WTC11 (cell line): ENCODE measurements around the gene CD207. TPM values are rescaled to one million over a fixed set of nuclear protein-coding genes. Genes with fewer than 3 reads are reported as not detected.
A peak's percentile ranks its signal among the peaks of the same experiment; 100 is the strongest.

Source experiments
- ATF1 ChIP-seq: sonication (generic); formaldehyde crosslinking; IDR thresholded peaks from 2 replicates; pipeline ENCODE4 v1.8.1; 2023; ENCODE audit warnings: mild to moderate bottlenecking, moderate library complexity, missing genetic modification reagents
- E2F1 ChIP-seq: sonication (generic); formaldehyde crosslinking; IDR thresholded peaks from 2 replicates; pipeline ENCODE4 v1.8.0; 2022; ENCODE audit warnings: mild to moderate bottlenecking, missing genetic modification reagents
- EMX1 ChIP-seq: fragments of 250-450 bp; sonication (Bioruptor Pico); IDR thresholded peaks from 2 replicates; pipeline ENCODE4 v1.8.0; 2021; ENCODE audit warnings: mild to moderate bottlenecking
- FOXK1 ChIP-seq: sonication (generic); formaldehyde crosslinking; IDR thresholded peaks from 2 replicates; pipeline ENCODE4 v1.8.0; 2022; ENCODE audit warnings: mild to moderate bottlenecking, moderate library complexity, missing genetic modification reagents
- HMGA2 ChIP-seq: fragments of 250-450 bp; sonication (Bioruptor Pico); IDR thresholded peaks from 2 replicates; pipeline ENCODE4 v1.4.0; 2021; ENCODE audit warnings: mild to moderate bottlenecking, moderate library complexity
- HMGXB4 ChIP-seq: sonication (generic); formaldehyde crosslinking; IDR thresholded peaks from 2 replicates; pipeline ENCODE4 v1.8.1; 2023; ENCODE audit warnings: mild to moderate bottlenecking, moderate library complexity, missing genetic modification reagents
- MAX ChIP-seq: sonication (generic); formaldehyde crosslinking; IDR thresholded peaks from 2 replicates; pipeline ENCODE4 v1.8.0; 2022; ENCODE audit warnings: mild to moderate bottlenecking, missing genetic modification reagents
- NR2C2 ChIP-seq: sonication (generic); formaldehyde crosslinking; IDR thresholded peaks from 2 replicates; pipeline ENCODE4 v1.8.0; 2022; ENCODE audit warnings: mild to moderate bottlenecking, missing genetic modification reagents
- RORB ChIP-seq: fragments of 250-450 bp; sonication (Bioruptor Pico); IDR thresholded peaks from 2 replicates; pipeline ENCODE4 v1.9.0; 2021; ENCODE audit warnings: mild to moderate bottlenecking
- SP1 ChIP-seq: sonication (generic); formaldehyde crosslinking; conservative IDR thresholded peaks from 2 replicates; pipeline ENCODE4 v1.8.1; 2022; ENCODE audit warnings: missing genetic modification reagents
- TCF7 ChIP-seq: sonication (generic); formaldehyde crosslinking; IDR thresholded peaks from 2 replicates; pipeline ENCODE4 v1.8.0; 2022; ENCODE audit warnings: mild to moderate bottlenecking, low read depth, missing genetic modification reagents, moderate library complexity
- TEAD1 ChIP-seq: sonication (generic); formaldehyde crosslinking; IDR thresholded peaks from 2 replicates; pipeline ENCODE4 v1.8.0; 2022; ENCODE audit warnings: mild to moderate bottlenecking, missing genetic modification reagents
- ZNF263 ChIP-seq: sonication (generic); formaldehyde crosslinking; IDR thresholded peaks from 2 replicates; pipeline ENCODE4 v1.8.1; 2022; ENCODE audit warnings: low read depth, mild to moderate bottlenecking, moderate library complexity, missing genetic modification reagents
- ZNF396 ChIP-seq: fragments of 250-450 bp; sonication (Bioruptor Pico); IDR thresholded peaks from 2 replicates; pipeline ENCODE4 v1.8.0; 2021; ENCODE audit warnings: mild to moderate bottlenecking, moderate library complexity, borderline replicate concordance
- ZNF416 ChIP-seq: fragments of 250-450 bp; sonication (Bioruptor Pico); IDR thresholded peaks from 2 replicates; pipeline ENCODE4 v1.9.0; 2021; ENCODE audit warnings: mild to moderate bottlenecking, inconsistent platforms
- ZNF423 ChIP-seq: fragments of 250-450 bp; sonication (Bioruptor Pico); IDR thresholded peaks from 2 replicates; pipeline ENCODE4 v2.1.2; 2022; ENCODE audit warnings: mild to moderate bottlenecking, moderate library complexity
- ZSCAN18 ChIP-seq: fragments of 250-450 bp; sonication (Bioruptor Pico); IDR thresholded peaks from 2 replicates; pipeline ENCODE4 v2.1.2; 2022; ENCODE audit warnings: mild to moderate bottlenecking, moderate library complexity
- total RNA-seq: library from RNA; stranded (reverse); gene quantifications from 3 replicates; pipeline ENCODE4 v1.2.3, GENCODE V29; 2021
- TF ChIP-seq, protein P1 (sequence below): fragments of 250-450 bp; sonication (Bioruptor Pico); IDR thresholded peaks from 2 replicates; pipeline ENCODE4 v1.9.0; 2021; ENCODE audit warnings: mild to moderate bottlenecking, borderline replicate concordance
- TF ChIP-seq, protein P2 (sequence below): sonication (generic); formaldehyde crosslinking; IDR thresholded peaks from 2 replicates; pipeline ENCODE4 v1.8.1; 2022; ENCODE audit warnings: missing genetic modification reagents, borderline replicate concordance
- TF ChIP-seq, protein P3 (sequence below): sonication (generic); formaldehyde crosslinking; conservative IDR thresholded peaks from 2 replicates; pipeline ENCODE4 v1.8.1; 2023; ENCODE audit warnings: mild to moderate bottlenecking, low read depth, missing genetic modification reagents, moderate library complexity
- TF ChIP-seq, protein P4 (sequence below): fragments of 200-600 bp; IDR thresholded peaks from 2 replicates; pipeline ENCODE4 v1.8.0; 2022; ENCODE audit warnings: antibody characterized with exemption

Gene CD207
- total RNA-seq, 1 experiment from 2014 or later = not detected

DNA sequence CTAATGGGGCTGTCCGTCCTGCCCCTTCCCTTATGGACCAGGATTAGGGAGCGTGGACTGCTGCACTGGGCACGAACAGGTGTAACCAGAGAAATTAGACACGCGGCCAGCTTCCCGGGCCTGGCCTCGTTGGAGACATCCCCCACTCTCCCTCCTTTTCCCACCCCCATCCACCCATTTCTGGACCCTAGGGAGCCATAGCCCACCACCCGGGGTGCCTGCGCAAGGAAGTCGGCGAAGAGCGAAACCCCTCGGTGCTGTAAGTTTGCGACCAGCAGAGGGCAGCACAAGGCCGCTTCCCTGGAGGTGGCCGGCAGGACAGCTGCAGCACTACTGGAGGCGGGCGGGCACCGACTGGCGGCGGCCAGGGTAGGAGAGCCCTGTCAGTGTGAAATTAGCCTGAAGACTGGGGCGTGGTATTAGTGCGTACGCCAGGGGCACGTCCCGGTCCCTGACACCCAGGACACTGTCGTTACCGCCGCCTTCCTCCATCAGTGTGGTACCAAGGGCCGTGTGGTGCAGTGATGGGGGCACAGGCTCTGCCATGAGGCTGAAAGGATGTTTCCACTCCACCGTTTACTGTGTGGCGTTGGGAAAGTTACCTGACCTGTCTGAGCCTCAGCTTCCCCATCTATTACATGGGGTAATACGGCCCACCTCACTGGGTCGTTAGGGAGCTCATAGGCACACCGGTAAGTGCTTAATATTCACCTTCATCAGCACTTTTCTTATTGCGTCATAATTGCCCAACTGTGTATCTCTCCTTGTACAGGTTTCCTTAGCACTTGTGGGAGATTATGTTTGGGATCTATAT is 36.0 kb upstream of the CD207 start (continued):
- TF ChIP-seq E2F1 (CRISPR knock-in tag) = no peak
- TF ChIP-seq, protein P1, sequence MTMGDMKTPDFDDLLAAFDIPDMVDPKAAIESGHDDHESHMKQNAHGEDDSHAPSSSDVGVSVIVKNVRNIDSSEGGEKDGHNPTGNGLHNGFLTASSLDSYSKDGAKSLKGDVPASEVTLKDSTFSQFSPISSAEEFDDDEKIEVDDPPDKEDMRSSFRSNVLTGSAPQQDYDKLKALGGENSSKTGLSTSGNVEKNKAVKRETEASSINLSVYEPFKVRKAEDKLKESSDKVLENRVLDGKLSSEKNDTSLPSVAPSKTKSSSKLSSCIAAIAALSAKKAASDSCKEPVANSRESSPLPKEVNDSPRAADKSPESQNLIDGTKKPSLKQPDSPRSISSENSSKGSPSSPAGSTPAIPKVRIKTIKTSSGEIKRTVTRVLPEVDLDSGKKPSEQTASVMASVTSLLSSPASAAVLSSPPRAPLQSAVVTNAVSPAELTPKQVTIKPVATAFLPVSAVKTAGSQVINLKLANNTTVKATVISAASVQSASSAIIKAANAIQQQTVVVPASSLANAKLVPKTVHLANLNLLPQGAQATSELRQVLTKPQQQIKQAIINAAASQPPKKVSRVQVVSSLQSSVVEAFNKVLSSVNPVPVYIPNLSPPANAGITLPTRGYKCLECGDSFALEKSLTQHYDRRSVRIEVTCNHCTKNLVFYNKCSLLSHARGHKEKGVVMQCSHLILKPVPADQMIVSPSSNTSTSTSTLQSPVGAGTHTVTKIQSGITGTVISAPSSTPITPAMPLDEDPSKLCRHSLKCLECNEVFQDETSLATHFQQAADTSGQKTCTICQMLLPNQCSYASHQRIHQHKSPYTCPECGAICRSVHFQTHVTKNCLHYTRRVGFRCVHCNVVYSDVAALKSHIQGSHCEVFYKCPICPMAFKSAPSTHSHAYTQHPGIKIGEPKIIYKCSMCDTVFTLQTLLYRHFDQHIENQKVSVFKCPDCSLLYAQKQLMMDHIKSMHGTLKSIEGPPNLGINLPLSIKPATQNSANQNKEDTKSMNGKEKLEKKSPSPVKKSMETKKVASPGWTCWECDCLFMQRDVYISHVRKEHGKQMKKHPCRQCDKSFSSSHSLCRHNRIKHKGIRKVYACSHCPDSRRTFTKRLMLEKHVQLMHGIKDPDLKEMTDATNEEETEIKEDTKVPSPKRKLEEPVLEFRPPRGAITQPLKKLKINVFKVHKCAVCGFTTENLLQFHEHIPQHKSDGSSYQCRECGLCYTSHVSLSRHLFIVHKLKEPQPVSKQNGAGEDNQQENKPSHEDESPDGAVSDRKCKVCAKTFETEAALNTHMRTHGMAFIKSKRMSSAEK (CRISPR knock-in tag) = no peak
- no peak for TF ChIP-seq ZSCAN18
- no peak for TF ChIP-seq FOXK1
- peak; percentile 67; the same call in 1 of the 2 replicates for TF ChIP-seq ZNF423
- TF ChIP-seq, protein P2, sequence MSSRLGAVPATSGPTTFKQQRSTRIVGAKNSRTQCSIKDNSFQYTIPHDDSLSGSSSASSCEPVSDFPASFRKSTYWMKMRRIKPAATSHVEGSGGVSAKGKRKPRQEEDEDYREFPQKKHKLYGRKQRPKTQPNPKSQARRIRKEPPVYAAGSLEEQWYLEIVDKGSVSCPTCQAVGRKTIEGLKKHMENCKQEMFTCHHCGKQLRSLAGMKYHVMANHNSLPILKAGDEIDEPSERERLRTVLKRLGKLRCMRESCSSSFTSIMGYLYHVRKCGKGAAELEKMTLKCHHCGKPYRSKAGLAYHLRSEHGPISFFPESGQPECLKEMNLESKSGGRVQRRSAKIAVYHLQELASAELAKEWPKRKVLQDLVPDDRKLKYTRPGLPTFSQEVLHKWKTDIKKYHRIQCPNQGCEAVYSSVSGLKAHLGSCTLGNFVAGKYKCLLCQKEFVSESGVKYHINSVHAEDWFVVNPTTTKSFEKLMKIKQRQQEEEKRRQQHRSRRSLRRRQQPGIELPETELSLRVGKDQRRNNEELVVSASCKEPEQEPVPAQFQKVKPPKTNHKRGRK (CRISPR knock-in tag) = no peak
- TF ChIP-seq ATF1 (CRISPR knock-in tag) = no peak
- TF ChIP-seq HMGXB4 (CRISPR knock-in tag) = peak; percentile 67; the same call in 1 of the 2 replicates
- TF ChIP-seq TCF7 (CRISPR knock-in tag) = no peak
- TF ChIP-seq EMX1 (CRISPR knock-in tag) = no peak
- TF ChIP-seq TEAD1 (CRISPR knock-in tag) = no peak; the same call in 1 of the 2 replicates
- no peak for TF ChIP-seq ZNF416 (CRISPR knock-in tag)
- TF ChIP-seq MAX (CRISPR knock-in tag) = no peak
- TF ChIP-seq NR2C2 (CRISPR knock-in tag) = no peak
- no peak for TF ChIP-seq RORB (CRISPR knock-in tag)
- TF ChIP-seq, protein P3, sequence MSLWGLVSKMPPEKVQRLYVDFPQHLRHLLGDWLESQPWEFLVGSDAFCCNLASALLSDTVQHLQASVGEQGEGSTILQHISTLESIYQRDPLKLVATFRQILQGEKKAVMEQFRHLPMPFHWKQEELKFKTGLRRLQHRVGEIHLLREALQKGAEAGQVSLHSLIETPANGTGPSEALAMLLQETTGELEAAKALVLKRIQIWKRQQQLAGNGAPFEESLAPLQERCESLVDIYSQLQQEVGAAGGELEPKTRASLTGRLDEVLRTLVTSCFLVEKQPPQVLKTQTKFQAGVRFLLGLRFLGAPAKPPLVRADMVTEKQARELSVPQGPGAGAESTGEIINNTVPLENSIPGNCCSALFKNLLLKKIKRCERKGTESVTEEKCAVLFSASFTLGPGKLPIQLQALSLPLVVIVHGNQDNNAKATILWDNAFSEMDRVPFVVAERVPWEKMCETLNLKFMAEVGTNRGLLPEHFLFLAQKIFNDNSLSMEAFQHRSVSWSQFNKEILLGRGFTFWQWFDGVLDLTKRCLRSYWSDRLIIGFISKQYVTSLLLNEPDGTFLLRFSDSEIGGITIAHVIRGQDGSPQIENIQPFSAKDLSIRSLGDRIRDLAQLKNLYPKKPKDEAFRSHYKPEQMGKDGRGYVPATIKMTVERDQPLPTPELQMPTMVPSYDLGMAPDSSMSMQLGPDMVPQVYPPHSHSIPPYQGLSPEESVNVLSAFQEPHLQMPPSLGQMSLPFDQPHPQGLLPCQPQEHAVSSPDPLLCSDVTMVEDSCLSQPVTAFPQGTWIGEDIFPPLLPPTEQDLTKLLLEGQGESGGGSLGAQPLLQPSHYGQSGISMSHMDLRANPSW (CRISPR knock-in tag) = no peak
- no peak for TF ChIP-seq ZNF396 (CRISPR knock-in tag)
- TF ChIP-seq ZNF263 = no peak
- TF ChIP-seq, protein P4, sequence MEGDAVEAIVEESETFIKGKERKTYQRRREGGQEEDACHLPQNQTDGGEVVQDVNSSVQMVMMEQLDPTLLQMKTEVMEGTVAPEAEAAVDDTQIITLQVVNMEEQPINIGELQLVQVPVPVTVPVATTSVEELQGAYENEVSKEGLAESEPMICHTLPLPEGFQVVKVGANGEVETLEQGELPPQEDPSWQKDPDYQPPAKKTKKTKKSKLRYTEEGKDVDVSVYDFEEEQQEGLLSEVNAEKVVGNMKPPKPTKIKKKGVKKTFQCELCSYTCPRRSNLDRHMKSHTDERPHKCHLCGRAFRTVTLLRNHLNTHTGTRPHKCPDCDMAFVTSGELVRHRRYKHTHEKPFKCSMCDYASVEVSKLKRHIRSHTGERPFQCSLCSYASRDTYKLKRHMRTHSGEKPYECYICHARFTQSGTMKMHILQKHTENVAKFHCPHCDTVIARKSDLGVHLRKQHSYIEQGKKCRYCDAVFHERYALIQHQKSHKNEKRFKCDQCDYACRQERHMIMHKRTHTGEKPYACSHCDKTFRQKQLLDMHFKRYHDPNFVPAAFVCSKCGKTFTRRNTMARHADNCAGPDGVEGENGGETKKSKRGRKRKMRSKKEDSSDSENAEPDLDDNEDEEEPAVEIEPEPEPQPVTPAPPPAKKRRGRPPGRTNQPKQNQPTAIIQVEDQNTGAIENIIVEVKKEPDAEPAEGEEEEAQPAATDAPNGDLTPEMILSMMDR = peak; percentile 79
- TF ChIP-seq SP1 (CRISPR knock-in tag) = peak; percentile 44; the same call in 1 of the 2 replicates
- TF ChIP-seq HMGA2 (CRISPR knock-in tag) = no peak
